ENCODE results near the gene GULP1. TPM values are rescaled to one million over a fixed set of nuclear protein-coding genes. Genes with fewer than 3 reads are reported as not detected.
"Not testable (repeated sequence)": the region's sequence is repeated elsewhere in the genome, so short reads cannot be mapped to it uniquely, and the experiment has no call there.

Gene GULP1
- total RNA-seq, 1 donor from 2014 or later, result 57.2 TPM

DNA sequence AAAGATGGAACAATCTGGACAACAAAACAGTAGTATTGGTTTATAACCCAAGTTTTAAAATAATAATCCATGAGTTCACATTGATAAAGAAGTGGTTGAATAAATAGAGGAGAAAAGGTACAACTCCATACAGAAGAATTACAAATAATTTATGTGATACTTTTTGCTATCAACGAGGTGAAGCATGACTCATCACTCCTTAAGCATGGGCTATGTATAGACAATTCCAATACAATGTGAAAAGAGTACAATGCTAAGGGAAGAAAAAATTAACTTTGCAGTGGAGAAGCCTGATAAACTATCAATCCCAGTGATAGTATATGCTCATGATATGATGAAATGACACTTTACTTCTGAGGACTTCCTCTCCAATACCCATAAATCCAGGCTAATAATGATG lies 312.9 kb downstream of the GULP1 start:
- Histone ChIP-seq H3K4me3 (no peak overlapping the region), H3K27me3 (no peaks in the 10 kb centered on the region), H3K27ac (no peak overlapping the region), H3K36me3 (no peaks in the 10 kb centered on the region), H3K9me3 (no peaks in the 10 kb centered on the region), H3K4me1 (no peaks in the 10 kb centered on the region)
- intact Hi-C loops (cut with DNase I), result no loop called here
- TF ChIP-seq, protein P1, sequence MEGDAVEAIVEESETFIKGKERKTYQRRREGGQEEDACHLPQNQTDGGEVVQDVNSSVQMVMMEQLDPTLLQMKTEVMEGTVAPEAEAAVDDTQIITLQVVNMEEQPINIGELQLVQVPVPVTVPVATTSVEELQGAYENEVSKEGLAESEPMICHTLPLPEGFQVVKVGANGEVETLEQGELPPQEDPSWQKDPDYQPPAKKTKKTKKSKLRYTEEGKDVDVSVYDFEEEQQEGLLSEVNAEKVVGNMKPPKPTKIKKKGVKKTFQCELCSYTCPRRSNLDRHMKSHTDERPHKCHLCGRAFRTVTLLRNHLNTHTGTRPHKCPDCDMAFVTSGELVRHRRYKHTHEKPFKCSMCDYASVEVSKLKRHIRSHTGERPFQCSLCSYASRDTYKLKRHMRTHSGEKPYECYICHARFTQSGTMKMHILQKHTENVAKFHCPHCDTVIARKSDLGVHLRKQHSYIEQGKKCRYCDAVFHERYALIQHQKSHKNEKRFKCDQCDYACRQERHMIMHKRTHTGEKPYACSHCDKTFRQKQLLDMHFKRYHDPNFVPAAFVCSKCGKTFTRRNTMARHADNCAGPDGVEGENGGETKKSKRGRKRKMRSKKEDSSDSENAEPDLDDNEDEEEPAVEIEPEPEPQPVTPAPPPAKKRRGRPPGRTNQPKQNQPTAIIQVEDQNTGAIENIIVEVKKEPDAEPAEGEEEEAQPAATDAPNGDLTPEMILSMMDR (IDR thresholded peaks at IDR 0.05), result no peak
- no peak for TF ChIP-seq POLR2A (IDR thresholded peaks at IDR 0.05)
- TF ChIP-seq POLR2AphosphoS5 (IDR thresholded peaks at IDR 0.05; ENCODE audit: insufficient read depth in 1 of 2, low read depth in 1 of 2), result no peak
- DNase-seq (ENCODE audit: extremely low spot score in 2 of 2), result no peak

DNA sequence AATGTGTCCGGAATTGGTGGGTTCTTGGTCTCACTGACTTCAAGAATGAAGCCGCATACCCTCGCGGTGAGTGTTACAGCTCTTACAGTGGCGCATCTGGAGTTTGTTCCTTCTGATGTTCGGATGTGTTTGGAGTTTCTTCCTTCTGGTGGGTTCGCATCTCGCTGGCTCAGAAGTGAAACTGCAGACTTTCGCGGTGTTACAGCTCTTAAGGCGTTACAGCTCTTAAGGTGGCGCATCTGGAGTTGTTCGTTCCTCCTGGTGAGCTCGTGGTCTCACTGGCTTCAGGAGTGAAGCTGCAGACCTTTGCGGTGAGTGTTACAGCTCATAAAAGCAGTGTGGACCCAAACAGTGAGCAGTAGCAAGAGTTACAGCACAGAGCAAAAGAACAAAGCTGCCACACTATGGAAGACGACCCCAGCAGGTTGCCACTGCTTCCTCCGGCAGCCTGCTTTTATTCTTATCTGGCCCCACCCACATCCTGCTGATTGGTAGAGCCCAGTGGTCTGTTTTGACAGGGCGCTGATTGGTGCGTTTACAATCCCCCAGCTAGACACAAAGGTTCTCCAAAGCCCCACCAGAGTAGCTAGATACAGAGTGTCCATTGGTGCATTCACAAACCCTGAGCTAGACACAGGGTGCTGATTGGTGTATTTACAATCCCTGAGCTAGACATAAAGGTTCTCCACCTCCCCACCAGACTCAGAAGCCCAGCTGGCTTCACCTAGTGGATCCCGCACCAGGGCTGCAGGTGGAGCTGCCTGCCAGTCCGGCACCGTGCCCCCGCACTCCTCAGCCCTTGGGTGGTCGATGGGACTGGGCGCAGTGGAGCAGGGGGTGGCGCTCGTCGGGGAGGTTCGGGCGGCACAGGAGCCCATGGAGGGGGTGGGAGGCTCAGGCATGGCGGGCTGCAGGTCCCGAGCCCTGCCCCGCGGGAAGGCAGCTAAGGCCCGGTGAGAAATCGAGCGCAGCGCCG lies 314.2 kb downstream of the GULP1 start:
- intact Hi-C loops (cut with DNase I); H3K9me3 ChIP-seq; H3K4me3 ChIP-seq: not testable (repeated sequence)

DNA sequence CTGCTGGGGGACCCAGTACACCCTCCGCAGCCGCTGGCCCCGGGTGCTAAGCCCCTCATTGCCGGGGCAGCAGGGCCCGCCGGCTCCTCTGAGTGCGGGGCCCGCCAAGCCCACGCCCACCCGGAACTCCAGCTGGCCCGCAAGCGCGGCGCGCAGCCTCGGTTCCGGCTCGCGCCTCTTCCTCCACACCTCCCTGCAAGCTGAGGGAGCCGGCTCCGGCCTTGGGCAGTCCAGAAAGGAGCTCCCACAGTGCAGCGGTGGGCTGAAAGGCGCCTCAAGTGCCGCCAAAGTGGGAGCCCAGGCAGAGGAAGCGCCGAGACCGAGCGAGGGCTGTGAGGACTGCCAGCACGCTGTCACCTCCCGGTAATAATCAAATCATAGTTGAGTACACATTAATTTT lies 314.9 kb downstream of the GULP1 start:
- intact Hi-C loops (cut with DNase I); H3K27ac ChIP-seq; DNase-seq (ENCODE audit: extremely low spot score in 2 of 2); H3K27me3 ChIP-seq; H3K36me3 ChIP-seq; H3K9me3 ChIP-seq; H3K4me1 ChIP-seq; H3K4me3 ChIP-seq: not testable (repeated sequence)

More for the DNA sequence above, 314.2 kb downstream of the GULP1 start:
- H3K4me1 ChIP-seq; H3K27ac ChIP-seq; DNase-seq (ENCODE audit: extremely low spot score in 2 of 2); H3K27me3 ChIP-seq; H3K36me3 ChIP-seq: not testable (repeated sequence)

DNA sequence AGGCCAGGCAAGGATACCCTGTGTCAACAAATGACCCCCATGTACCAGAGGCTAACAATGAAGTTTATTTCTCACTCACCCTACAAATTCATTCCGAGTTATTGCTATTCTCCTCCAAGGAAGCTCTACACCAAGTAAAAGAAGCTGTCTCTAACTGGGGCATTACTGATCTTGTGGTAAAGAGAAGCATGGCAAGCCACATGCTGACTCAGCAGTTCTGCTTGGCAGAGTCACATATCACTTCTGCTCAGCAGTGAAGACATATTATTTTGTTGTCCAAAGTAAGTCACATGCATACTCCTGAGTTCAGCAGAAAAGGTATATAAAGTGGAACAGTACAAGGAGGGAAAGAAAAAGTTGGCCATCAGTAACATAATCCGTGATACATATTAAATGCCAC lies 315.8 kb downstream of the GULP1 start:
- no peak for DNase-seq (ENCODE audit: extremely low spot score in 2 of 2)
- Histone ChIP-seq H3K27ac (no peak overlapping the region), H3K4me1 (no peaks in the 10 kb centered on the region), H3K4me3 (no peak overlapping the region), H3K27me3 (no peaks in the 10 kb centered on the region), H3K9me3 (no peaks in the 10 kb centered on the region), H3K36me3 (no peaks in the 10 kb centered on the region)
- intact Hi-C loops (cut with DNase I), result no loop called here
- TF ChIP-seq POLR2A (IDR thresholded peaks at IDR 0.05) (no peak), POLR2AphosphoS5 (IDR thresholded peaks at IDR 0.05; ENCODE audit: insufficient read depth in 1 of 2, low read depth in 1 of 2) (no peak)
- TF ChIP-seq, protein P1 (IDR thresholded peaks at IDR 0.05), result no peak

DNA sequence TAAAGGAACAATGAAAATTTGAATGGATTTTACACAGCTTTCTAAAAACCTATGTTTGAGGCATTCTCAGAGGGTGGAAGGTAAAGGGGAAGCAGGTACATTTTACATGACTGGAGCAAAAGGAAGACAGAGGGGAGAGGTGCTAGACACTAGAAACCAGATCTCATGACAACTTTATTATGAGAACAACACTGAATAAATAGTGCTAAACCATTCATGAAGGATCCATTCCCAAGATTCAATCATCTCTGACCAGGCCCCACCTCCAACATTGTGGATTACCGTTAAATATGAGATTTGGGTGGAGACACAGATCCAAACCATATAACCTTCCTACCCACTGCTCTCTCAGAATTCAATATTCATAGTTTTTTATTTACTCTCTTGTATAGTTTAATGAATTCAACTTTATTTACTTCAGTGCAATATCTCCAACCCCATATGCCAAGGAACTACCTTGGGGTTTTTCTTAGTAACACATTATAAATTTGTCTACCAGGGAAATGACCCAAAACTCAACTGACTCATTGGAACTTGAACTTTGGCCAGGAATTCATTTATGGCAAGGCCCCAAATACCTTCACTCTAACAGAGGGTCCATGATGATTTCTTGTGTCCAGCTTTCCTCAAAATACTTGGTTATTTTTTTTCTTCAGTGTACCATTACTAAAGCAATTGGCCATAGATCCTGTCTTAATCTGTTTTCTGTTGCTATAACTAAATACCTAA lies 317.8 kb downstream of the GULP1 start:
- Histone ChIP-seq H3K4me1 (no peaks in the 10 kb centered on the region), H3K4me3 (no peak overlapping the region), H3K9me3 (no peaks in the 10 kb centered on the region), H3K27ac (no peak overlapping the region), H3K36me3 (no peaks in the 10 kb centered on the region), H3K27me3 (no peaks in the 10 kb centered on the region)
- intact Hi-C loops (cut with DNase I), result no loop called here
- DNase-seq (ENCODE audit: extremely low spot score in 2 of 2), result no peak
- TF ChIP-seq, protein P1 (IDR thresholded peaks at IDR 0.05), result no peak
- TF ChIP-seq POLR2AphosphoS5 (IDR thresholded peaks at IDR 0.05; ENCODE audit: insufficient read depth in 1 of 2, low read depth in 1 of 2) (no peak), POLR2A (IDR thresholded peaks at IDR 0.05) (no peak)

DNA sequence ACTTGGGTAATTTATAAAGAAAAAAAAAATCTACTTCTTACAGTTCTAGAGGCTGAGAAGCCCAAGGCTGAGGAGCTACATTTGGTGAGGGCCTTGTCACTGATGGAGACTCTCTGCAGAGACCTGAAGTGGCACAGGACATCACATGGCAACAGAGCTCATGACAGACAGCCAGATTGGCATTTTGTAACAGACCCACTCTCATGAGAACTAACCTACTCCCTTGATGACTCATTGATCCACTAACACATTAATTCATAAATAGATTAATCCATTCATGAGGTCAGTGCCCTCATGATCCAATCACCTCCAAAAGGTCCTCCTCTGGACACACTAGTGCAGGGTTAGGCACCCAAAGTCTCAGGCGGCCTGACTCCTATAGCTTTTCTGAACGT lies 318.4 kb downstream of the GULP1 start:
- Histone ChIP-seq H3K4me1 (no peaks in the 10 kb centered on the region), H3K27ac (no peak overlapping the region), H3K36me3 (no peaks in the 10 kb centered on the region), H3K9me3 (no peaks in the 10 kb centered on the region), H3K4me3 (no peak overlapping the region), H3K27me3 (no peaks in the 10 kb centered on the region)
- TF ChIP-seq POLR2AphosphoS5 (IDR thresholded peaks at IDR 0.05; ENCODE audit: insufficient read depth in 1 of 2, low read depth in 1 of 2) (no peak), POLR2A (IDR thresholded peaks at IDR 0.05) (no peak)
- TF ChIP-seq, protein P1 (IDR thresholded peaks at IDR 0.05), result no peak
- intact Hi-C loops (cut with DNase I), result no loop called here
- DNase-seq (ENCODE audit: extremely low spot score in 2 of 2), result no peak

All from vagina (tissue), 2 donors.